Measurements from ENCODE around the gene HLA-F. TPM values are rescaled to one million over a fixed set of nuclear protein-coding genes. Genes with fewer than 3 reads are reported as not detected.
A peak's percentile ranks its signal among the peaks of the same experiment; 100 is the strongest.

HLA-F gene
- total RNA-seq, 2 donors from 2014 or later: 31.5 to 61.8 TPM

DNA sequence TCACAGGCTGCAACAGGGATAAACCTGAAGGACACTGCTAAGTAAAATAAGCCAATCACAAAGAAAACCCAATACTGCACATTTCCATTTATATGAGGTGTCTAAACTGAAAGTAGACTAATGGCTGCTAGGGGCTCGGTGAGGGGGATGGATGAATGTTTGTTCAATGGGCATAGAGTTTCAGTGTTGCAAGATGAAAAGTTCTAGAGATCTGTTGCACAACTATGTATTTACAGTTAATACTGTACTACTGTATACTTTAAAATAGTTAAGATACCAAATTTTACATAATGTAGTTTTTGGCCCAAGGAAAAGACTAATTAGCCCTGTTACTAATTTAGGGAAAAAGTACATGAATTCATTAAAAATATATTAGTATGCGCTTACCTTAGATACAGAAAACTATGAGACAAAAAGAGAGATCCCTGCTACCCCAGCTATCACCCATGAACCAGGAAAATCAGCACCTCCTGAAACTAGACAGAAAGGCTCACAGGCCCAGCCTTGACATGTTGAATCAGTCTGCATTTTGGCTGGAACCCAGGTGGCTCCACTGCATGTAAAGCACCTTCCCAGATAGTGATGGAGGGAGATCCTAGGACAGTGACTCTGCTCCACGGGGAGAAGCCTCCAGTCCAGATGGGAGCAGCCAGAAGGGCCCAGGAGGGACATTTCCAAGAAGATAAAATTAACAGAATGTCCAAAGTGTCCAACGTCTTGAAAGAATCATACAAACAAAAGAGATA, 16.1 kb downstream of the HLA-F start:
- intact Hi-C loops (cut with DNase I): loop anchor here in 1 of 2 donors (5.0 kb wide), 1 partner anchor 93 kb away; no protein-coding TSS in a partner anchor
- DNase-seq (ENCODE audit: low spot score): no peak

DNA sequence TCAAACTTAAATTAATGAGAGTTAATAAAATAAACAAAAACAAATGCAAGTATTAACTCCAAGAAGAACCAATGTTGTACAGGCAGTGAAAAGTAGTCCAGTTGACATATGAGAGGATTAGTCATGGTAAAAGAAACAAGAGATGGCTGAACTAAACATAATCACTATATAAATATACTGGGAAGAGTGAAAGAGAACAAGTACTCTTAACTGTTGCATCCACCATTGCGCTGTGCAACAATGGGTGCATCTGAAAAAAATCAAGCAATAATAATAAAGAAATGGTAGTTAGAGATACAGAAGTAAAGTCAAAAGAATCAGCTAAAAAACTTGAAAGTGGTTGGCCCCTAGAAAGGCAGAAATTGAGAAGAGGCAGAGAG, 16.6 kb downstream of the HLA-F start:
- intact Hi-C loops (cut with DNase I): loop anchor here (5.0 to 10.0 kb wide), 2 partner anchors 92 to 95 kb away; no protein-coding TSS in a partner anchor
- no peak for DNase-seq (ENCODE audit: low spot score)

DNA sequence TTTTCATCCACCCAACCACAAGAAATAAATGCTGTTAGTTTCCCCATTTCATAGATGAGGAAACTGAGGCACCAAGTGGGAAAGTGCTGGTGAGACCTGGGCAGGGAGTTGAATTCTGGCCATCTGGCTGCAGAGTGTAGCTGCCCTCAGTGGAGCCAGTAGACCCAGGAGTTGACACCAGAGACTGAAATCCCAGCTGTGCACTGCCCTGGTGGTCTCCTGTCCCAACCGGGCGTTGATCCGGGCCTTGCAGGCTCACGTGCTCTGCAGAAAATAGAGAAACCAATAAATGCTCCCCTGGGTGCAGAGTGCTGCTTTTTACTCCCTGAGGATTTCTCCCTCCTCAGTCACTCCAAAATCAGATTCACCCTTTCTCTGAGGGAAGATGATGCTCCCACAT, 18.4 kb downstream of the HLA-F start:
- intact Hi-C loops (cut with DNase I): loop anchor here in 1 of 2 donors (10.0 kb wide), 1 partner anchor 93 kb away; no protein-coding TSS in a partner anchor
- no peak for DNase-seq (ENCODE audit: low spot score)

DNA sequence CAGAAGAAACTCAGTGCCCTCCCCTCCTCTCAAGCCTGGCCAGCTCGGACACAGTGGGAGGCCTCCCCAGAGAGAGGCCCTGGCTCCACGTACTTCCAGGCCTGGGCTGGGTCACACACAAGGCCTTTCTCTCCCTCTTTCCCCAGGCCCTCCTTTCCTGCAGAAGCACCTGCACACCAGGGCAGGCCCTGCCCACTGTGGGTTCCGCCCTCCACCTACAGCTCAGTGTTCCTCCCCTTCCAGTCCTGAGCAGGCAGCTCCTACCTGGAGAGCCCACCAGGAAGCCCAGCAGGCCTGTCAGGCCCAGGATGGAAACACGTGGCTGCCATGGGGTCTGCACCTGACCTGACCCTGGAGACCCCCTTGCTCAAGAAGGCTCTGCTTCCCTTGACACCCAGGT, 18.9 kb downstream of the HLA-F start:
- intact Hi-C loops (cut with DNase I): loop anchor here in 1 of 2 donors (10.0 kb wide), 1 partner anchor 93 kb away; no protein-coding TSS in a partner anchor

DNA sequence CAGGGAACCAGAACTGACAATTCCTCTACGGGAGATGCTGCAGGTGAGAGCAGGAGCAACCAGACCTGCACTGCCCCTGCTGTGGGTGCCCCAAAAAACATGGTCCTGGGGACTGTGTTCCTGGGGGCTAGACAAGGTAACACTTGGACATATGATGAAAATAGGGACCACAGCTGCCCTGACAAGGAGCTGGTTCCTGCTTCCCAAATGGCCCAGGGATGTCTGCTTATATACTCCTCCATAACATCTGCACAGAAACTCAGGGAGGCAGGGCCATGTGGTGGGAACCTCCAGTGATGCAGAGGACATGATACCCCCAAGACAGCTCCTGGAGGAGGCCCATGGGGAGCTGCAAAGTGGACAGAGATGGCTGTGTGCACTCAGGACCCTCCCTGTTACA, 19.8 kb downstream of the HLA-F start:
- DNase-seq (ENCODE audit: low spot score): no peak
- intact Hi-C loops (cut with DNase I): loop anchor here in 1 of 2 donors (10.0 kb wide), 1 partner anchor 92 kb away; no protein-coding TSS in a partner anchor

More for the DNA sequence above, 18.9 kb downstream of the HLA-F start:
- DNase-seq (ENCODE audit: low spot score): no peak

DNA sequence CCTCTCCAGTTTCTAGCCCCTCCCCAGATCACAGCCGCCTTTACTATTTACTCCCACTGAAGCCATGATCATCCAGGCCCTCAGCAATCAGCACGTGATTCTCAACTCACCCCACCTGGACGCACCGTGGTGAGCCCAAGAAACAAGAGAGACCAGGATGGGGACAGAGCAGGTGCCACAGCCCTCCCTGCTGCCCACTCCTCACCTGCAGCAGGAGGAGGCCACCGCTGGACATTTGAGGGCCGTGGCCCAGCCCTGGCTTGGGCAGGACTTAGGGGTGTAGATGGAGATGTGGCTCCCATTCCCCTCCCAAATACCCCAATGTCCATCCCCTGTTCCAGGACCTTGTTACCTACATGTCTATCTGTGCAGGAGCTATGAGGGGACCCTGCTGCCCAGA, 20.3 kb downstream of the HLA-F start:
- no peak for DNase-seq (ENCODE audit: low spot score)
- intact Hi-C loops (cut with DNase I): loop anchor here in 1 of 2 donors (10.0 kb wide), 1 partner anchor 91 kb away; no protein-coding TSS in a partner anchor

DNA sequence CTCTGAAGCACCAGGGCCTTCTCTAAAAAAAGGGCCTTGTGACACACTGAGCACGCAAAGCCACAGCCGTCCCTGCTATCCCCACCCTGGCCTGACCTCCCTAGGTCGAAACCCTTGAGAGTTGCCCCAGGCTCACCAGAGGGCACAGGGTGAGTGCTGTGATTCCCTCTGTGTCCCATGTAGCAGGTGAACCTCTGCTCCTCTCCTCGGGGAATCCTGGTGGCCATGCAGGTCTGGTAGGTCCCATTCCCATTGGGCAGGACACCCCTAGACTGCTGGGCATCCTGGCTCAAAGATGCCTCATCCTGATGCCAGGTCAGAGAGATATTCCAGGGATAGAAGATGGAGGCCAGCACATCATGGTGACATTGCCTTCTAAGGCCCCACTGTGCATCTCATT, 20.9 kb downstream of the HLA-F start:
- intact Hi-C loops (cut with DNase I): loop anchor here in 1 of 2 donors (10.0 kb wide), 1 partner anchor 91 kb away; no protein-coding TSS in a partner anchor
- no peak for DNase-seq (ENCODE audit: low spot score)

DNA sequence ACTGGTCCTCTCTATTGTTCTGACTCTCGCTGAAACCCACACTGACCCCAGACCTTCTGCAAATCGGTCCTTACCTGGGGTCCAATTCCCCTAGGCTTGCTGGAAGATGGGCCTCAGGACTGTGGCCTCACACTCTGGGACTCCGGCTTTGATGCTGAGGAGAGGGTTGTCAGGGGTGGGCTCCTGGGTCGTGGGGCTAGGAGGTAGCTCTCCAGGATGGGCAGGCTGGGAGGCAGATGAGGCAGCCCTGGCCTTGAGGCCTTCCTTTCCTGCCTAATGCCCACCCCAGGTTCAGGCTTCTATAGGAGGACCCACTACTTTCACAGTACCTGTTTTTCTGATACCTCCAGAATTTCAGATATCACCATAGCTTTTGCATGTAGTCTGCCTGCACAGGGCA, 21.4 kb downstream of the HLA-F start:
- no peak for DNase-seq (ENCODE audit: low spot score)
- intact Hi-C loops (cut with DNase I): loop anchor here in 1 of 2 donors (10.0 kb wide), 1 partner anchor 90 kb away; no protein-coding TSS in a partner anchor

DNA sequence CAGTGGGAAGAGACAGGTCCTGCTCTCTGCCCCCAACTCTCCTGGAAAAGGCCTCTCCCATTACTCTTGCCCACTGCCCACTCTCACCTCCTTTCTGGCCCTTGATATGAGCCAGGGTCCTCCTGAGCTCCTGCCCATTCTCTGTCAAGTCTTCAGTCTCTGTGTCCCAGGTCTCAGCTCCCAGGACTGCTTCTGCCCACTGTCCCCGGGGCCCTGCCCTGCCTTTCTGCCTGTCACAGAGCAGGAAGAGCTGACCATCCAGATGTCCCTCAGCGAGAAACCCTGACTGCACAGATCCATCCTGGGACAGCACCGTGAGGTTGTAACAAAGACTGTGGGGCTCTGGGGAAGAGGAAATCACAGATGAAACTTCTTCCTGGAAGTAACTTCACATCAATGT, 22.2 kb downstream of the HLA-F start:
- DNase-seq (ENCODE audit: low spot score): no peak
- intact Hi-C loops (cut with DNase I): loop anchor here in 1 of 2 donors (10.0 kb wide), 1 partner anchor 89 kb away; no protein-coding TSS in a partner anchor

DNA sequence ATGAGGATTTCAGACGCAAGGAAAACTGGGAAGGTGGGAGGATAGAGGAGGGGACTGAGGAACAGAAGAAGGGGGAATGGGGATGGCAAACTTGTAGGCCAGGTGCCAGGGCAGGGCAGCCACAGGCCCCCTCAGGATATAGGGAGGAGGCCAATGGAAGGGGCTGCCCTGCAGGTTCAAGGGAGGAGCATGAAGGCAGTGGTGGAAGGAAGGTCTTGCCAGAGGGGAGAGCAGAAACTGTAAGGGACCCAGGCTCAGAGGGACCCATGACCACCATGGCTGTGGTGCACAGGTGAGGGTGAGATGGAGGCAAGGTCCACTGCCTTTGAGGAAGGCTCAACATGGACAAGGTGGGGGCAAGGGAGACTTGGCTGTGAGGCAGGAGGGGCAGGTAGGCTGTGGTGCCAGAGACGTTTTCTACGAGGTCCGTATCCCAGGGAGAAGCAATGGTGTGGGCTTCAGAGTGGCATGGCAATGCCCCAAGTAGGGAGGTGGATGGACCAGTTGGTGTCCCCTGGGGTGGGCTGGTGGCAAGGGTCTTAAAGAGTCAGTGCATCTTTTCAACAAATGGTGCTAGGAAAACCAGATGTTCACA, 22.7 kb downstream of the HLA-F start:
- DNase-seq (ENCODE audit: low spot score): no peak
- intact Hi-C loops (cut with DNase I): loop anchor here in 1 of 2 donors (10.0 kb wide), 1 partner anchor 89 kb away; no protein-coding TSS in a partner anchor

DNA sequence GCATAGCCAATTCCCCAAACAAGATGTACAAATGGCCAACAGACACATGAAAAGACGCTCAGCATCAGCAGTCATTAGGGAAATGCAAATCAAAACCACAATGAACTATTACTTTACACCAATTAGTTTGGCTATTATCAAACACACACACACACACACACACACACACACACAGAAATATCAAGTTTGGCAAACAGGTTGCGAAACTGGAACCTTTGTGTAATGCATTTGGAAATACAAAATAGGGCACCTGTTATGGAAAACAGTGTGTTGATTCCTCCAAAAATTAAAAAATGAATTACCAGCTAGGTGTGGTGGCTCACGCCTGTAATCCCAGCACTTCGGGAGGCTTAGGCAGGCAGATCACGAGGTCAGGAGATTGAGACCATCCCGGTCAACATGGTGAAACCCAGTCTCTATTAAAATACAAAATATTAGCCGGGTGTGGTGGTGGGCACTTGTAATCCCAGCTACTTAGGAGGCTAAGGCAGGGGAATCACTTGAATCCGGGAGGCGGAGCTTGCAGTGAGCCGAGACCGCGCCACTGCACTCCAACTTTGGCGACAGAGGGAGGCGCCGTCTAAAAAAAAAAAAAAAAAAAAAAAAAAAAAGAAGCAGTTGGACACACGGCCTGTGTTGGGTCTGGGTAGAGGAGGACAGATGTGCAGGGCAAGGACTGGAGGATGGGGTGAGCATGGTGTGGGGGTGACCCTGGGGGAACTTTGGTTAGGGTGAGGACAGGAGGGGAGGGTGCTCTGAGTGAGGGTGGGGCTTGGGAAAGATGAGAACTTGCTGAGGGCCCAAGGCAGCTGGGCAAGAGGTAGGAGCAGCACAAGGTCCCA, 23.8 kb downstream of the HLA-F start:
- DNase-seq (ENCODE audit: low spot score): no peak
- intact Hi-C loops (cut with DNase I): loop anchor here in 1 of 2 donors (10.0 kb wide), 1 partner anchor 88 kb away; no protein-coding TSS in a partner anchor

DNA sequence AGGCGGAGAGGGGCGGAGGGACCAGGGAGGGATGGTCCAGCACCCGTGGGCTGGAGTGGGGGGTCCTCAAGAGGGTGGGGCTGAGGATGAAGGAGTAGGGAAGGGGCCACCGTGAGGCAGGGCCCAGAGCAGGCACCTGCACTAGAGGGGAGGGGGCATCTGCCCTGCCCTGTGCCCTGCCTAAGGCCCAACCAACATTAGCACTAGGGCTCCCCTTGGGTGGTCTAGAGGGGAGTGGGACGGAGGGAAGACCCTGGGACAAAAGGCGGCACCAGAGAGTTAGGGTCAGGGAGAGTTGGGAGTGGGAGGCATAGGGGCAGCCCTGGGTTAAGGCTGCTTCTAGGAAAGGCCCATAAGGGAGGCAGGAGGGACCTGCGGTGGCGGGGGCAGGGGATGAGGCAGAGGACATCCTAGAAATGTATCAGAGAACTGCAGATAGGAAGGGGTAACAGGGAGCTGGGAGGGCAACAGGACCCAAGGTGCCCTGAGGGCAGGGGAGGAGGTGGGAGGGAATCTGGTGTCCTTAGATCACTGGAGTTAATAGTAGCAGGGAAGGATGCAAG, 24.5 kb downstream of the HLA-F start:
- no peak for DNase-seq (ENCODE audit: low spot score)
- intact Hi-C loops (cut with DNase I): loop anchor here in 1 of 2 donors (10.0 kb wide), 1 partner anchor 87 kb away; no protein-coding TSS in a partner anchor

DNA sequence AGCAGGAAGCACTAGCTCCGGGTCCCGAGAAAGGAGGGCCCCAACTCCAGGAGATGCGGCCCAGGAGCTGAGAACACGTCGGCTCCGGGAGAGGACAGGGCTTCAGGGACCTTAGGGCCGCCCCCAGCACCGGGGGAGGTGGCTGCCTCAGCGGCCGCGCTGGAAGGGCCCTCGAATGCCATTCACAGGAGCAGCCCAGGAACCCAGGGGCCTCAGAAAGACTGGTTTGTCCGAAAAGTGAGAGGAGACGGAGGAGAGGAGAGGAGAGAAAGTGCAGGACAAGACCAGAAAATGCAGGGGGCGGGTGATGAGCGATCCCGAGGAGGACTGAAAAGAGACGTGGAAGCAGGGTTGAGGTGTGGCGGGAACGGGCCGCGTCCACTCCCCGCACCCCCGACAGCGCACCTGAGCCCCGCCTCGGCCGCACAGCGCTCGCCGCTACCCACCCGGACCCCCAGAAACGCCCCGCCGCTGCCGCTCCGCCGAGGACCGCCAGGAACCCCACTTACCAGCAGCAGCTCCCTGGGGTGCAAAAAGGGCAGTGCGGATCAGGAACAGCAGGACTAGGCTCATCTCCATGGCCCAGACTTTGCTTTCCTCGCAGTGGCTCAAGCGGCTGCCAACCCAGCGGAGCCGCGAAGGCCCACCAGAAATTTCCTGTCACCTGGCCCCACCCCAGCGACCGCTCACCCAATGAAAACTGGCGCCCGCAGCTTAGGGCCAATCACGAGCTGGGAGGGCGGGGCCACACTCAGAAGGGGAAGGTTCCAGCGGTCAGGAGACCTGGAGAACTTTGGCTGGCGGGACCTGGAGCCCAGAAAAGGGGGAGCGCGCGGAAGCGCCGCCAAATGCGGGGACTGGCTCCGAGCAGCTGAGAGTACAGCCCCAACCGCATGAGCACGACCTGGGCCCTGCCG, 25.4 kb downstream of the HLA-F start:
- intact Hi-C loops (cut with DNase I): loop anchor here in 1 of 2 donors (10.0 kb wide), 1 partner anchor 86 kb away; no protein-coding TSS in a partner anchor

DNA sequence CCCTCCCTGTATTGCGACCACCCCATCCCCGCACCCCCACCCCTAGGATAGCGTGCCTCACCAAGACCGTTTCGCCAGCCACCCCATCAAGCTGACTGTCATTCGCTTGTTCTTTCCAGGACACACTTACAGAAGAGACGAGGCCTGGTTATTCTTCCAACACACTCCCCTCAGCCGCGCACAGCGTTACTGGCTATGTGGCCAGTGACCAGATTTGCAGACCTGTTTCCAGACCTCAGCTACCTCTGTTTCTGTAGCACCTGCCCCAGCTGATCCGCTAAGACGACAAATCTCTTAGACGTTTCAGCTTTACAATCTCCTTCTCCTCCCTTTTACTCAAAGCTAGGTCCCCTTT, 26.1 kb downstream of the HLA-F start:
- intact Hi-C loops (cut with DNase I): loop anchor here in 1 of 2 donors (10.0 kb wide), 1 partner anchor 86 kb away; no protein-coding TSS in a partner anchor
- DNase-seq (ENCODE audit: low spot score): no peak

More for the DNA sequence above, 25.4 kb downstream of the HLA-F start:
- DNase-seq (ENCODE audit: low spot score): peak; percentile 96

DNA sequence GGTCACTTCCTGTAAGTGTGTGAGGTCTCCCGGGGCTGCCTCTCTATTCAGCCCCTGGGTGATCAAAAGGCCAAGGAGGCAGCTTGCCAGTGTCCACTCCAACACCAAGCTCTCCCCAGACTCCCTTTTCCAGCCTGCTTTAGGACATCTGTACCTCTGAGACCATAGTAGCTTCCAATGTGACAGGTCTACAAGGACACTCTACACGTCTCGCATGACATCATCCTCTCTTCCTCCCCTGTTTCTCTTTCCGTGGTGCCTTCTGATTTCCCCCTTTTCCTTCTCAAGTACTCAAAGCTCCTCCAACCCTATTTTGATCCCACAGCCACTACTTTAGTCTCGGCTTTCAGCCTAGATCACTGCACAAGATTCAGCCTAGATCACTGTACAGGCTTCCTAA, 26.4 kb downstream of the HLA-F start:
- DNase-seq (ENCODE audit: low spot score): no peak
- intact Hi-C loops (cut with DNase I): loop anchor here in 1 of 2 donors (10.0 kb wide), 1 partner anchor 85 kb away; no protein-coding TSS in a partner anchor

DNA sequence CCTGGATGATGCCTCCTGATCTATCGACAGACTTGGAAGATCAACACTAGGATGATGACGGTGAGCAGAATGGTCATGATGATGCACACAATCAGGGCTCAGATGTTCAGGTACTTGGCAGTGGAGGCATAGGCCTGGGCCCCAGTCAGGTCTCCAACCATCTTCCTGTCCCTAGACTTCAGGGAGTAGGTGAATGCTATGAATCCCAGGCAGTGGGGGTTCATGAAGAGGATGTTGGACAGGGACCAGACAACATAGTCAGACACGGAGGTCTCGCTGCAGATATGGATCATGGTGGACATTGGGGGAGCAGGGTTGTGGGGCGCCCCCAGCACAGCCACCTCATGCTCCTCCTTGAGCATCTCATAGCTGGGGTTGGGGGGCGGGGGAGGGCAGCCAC, 27.5 kb downstream of the HLA-F start:
- DNase-seq (ENCODE audit: low spot score): no peak
- intact Hi-C loops (cut with DNase I): no loop called here

DNA sequence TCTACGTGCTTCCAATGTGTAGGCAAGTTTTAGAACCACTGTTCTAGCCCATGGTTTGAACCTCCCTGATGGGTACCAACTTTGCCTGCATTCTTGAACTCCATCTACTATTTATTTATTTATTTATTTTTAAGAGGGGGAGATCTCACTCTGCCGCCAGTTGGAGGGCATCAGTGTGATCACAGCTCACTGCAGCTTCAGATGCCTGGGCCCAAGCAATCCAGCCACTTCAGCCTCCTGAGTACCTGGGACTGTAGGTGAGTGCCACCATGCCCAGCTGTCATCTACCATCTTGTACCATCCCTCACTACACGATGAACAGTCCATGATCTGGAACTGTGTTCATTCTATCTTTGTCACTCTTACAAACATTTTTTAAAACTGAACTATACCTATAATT, 28.2 kb downstream of the HLA-F start:
- no peak for DNase-seq (ENCODE audit: low spot score)
- intact Hi-C loops (cut with DNase I): no loop called here
